Liver (tissue), 3 donors: ENCODE measurements around the gene HOXD13.

Experiments used
- CTCF ChIP-seq: fragments of 150-350 bp; IDR thresholded peaks from 2 replicates; pipeline ENCODE4 v1.5.1; 2017; ENCODE audit warnings: improper control_type of control experiment, low read depth, low read length; ENCODE audit not compliant: missing input control
- FOXA1 ChIP-seq: IDR thresholded peaks from 2 replicates; pipeline ENCODE4 v1.6.1; 2016; ENCODE audit warnings: antibody characterized with exemption
- JUND ChIP-seq, 2 donors: IDR thresholded peaks; 2 replicates each; pipeline ENCODE4 v1.6.1; 2016; ENCODE audit warnings: antibody characterized with exemption in 2 of 2
- MAX ChIP-seq: IDR thresholded peaks from 2 replicates; pipeline ENCODE4 v1.6.1; 2016; ENCODE audit warnings: antibody characterized with exemption
- RAD21 ChIP-seq, 2 donors: IDR thresholded peaks; 2 replicates each; pipeline ENCODE4 v1.6.1; 2016; ENCODE audit warnings: antibody characterized with exemption in 2 of 2, mild to moderate bottlenecking in 2 of 2
- REST ChIP-seq: IDR thresholded peaks from 2 replicates; pipeline ENCODE4 v1.6.1; 2016; ENCODE audit warnings: antibody characterized with exemption, mild to moderate bottlenecking
- TAF1 ChIP-seq: conservative IDR thresholded peaks from 2 replicates; pipeline ENCODE4 v1.6.1; 2016; ENCODE audit warnings: antibody characterized with exemption, mild to moderate bottlenecking
- TF ChIP-seq, protein P1 (sequence below): IDR thresholded peaks from 2 replicates; pipeline ENCODE4 v1.6.1; 2016; ENCODE audit warnings: antibody characterized with exemption
- donor health status: healthy.
- donor health status: healthy.

DNA sequence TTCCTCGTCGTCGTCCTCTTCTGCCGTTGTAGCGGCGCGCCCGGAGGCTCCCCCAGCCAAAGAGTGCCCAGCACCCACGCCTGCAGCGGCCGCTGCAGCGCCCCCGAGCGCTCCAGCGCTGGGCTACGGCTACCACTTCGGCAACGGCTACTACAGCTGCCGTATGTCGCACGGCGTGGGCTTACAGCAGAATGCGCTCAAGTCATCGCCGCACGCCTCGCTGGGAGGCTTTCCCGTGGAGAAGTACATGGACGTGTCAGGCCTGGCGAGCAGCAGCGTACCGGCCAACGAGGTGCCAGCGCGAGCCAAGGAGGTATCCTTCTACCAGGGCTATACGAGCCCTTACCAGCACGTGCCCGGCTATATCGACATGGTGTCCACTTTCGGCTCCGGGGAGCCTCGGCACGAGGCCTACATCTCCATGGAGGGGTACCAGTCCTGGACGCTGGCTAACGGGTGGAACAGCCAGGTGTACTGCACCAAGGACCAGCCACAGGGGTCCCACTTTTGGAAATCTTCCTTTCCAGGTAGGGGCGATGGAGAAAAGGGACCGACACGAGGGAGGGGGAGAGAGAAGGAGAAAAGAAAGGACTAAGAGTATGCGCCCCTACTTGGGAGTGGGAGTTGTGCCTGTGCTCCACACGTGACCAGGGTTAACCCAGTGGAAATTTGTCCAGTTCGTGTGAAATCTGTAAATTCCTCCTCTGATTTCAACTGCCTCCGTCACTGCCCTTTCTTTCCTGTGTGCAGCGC lies 800 bp downstream of the HOXD13 start:
- no peak for TF ChIP-seq CTCF
- TF ChIP-seq FOXA1 = no peak
- TF ChIP-seq REST = no peak
- TF ChIP-seq, protein P1, sequence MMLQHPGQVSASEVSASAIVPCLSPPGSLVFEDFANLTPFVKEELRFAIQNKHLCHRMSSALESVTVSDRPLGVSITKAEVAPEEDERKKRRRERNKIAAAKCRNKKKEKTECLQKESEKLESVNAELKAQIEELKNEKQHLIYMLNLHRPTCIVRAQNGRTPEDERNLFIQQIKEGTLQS = no peak
- TF ChIP-seq JUND (IDR thresholded peaks at IDR 0.05) = no peak
- no peak for TF ChIP-seq MAX
- no peak for TF ChIP-seq TAF1
- TF ChIP-seq RAD21 (IDR thresholded peaks at IDR 0.05) = no peak
